GM12891 (cell line): ENCODE data around the gene FCHO2.

Experiments used
- PAX5 ChIP-seq: IDR thresholded peaks from 2 replicates; pipeline ENCODE4 v1.6.1; 2011; ENCODE audit warnings: low read length, moderate library complexity, mild to moderate bottlenecking; ENCODE audit not compliant: insufficient read depth, severe bottlenecking
- POLR2A ChIP-seq: IDR thresholded peaks from 2 replicates; pipeline ENCODE4 v1.6.1; 2011; ENCODE audit warnings: low read depth, low read length, control low read depth
- POLR2AphosphoS5 ChIP-seq: IDR thresholded peaks from 2 replicates; pipeline ENCODE4 v1.6.1; 2011; ENCODE audit warnings: low read depth, low read length, control low read depth
- POU2F2 ChIP-seq: IDR thresholded peaks from 2 replicates; pipeline ENCODE4 v1.6.1; 2011; ENCODE audit warnings: low read depth, mild to moderate bottlenecking, control low read depth, low read length, moderate library complexity
- SPI1 ChIP-seq: IDR thresholded peaks from 2 replicates; pipeline ENCODE4 v1.6.1; 2011; ENCODE audit warnings: low read depth, low read length, control low read depth
- TAF1 ChIP-seq: IDR thresholded peaks from 2 replicates; pipeline ENCODE4 v1.6.1; 2011; ENCODE audit warnings: low read depth, low read length, control low read depth

- TF ChIP-seq POLR2A (no peak), POLR2AphosphoS5 (no peak), PAX5 (no peak), TAF1 (no peak), SPI1 (no peak), POU2F2 (no peak)
Observed at GRCh38 chr5:73129143-73129542, 173.3 kb downstream of the FCHO2 start.
